Effector CD4-positive, alpha-beta T cell (primary cell): Measurements from ENCODE around the gene GMDS.

Source experiments
- DNase-seq: peaks from one replicate; pipeline ENCODE4 v3.0.0-alpha.2; 2020

GMDS gene

GRCh38 chr6:1606780-1607515 is 638.5 kb downstream of the GMDS start:
- DNase-seq: no peak

DNA sequence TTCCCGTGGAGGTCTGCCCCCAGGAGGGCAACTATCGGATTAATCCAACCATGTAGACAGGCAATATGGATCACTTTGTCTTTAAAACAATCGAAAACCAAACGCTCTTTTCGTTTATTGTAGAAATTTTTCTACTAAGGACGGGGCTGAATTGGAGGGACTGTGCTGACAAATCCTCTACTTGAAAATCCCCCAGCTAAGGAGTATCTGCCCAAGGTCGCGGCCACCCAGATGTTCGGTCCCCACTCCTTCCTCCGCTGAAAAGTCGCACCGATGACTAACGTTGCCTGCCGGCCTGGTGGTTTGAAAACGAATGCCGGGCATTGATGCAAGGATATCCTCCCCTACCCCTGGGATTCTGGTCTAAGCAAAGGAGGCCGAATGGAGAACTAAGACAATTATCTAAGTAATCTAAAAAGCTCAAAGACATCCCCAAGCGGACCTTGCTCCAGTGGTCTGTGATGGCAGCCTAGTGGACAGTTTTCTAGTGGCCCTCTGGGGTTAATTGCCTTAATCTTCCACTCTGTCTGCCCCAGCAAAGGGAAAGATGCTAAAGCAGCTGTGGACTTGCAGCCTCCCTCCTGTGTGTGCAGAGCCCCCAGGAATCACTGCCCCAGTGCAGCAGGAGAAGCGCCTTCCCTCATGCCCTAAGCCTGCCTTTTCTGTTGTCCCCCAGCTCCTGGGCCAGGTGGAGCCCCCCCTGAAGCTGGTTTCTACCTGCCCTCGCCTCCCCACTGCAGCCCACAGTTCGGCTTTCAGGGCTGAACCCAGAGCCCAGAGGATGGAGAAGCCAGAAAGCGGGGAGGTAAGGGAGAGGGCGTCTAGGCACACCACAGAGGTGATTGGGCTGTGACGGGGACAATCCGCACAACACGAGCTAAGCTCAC is 639.3 kb downstream of the GMDS start:
- no peak for DNase-seq

DNA sequence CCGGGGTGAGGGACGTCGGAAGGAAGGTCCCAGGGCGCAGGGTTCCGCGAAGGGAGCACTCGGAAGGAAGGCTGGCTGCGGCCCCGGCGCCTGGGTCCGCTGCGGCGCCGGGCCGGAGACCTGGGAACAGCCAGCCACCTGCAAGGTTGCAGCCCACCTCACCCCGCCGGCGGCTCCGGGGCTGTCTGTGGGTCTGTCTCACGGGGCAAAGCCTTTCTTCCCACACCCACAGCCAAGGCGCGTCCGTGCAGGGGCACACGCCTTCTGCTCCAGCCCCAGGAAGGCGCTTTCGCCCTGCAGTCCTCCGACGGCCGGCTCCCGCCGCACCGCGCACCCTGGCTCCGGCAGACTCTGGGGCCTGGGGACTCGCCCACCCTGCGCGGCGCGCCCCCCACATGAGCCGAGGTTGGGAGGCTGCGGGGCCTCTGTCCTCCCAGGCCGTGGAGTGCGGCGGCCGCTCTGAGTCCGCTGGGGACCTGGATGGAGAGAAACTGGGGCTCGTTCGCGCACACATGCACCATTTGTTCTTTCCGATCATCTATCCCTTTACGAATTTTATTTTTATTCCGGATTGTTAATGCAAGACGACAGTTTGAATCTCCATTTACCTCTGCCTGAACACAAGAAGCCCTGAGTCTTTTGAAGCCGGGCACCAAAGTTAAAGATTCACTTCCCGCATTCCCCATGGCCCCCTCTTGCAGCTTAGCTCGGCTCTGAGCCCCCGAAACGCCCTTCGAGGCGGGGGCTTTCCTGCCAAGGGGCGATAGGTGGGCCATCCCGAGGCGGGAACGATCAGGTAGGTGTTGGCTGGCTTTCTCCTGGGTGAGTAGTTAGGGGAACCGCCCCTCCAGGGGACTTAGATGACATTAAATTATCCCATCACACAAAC is 640.2 kb downstream of the GMDS start:
- DNase-seq: no peak

- peak; percentile 52 for DNase-seq
Observed at GRCh38 chr6:1604158-1605003, 641.0 kb downstream of the GMDS start.

- DNase-seq: no peak
Observed at GRCh38 chr6:1603708-1604107, 641.7 kb downstream of the GMDS start.

DNA sequence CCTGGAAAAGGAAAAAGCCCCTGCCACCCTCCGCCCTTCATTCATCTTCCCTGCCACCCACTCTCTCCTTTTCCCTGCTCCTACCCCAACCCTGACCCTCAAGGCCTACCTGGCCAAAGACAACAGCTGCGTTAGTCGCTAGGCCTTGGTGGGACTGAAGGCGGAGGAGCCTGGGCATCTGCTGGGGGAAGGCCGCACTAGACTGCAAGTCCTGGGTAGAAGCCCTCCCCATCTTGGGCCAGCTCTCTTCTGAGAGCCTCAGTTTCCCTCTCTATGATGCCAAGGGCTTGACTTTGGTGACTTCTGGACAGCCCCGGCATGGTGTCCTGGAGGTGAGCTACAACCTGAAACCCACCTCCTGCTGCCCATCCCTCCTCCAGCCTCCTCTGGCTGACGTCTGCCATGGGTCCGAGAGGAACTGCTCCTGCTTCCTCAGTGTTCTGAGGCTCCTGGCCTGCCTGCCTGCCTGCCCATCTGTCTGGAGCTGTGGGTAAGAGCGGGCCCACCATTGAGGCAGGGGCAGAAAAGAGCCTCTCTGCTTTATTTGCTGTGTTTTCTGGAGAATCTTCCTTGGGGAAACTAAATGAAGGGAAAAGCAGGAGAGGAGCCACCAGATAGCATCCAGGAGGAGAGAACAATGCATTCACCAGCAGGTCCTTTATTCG is 643.2 kb downstream of the GMDS start:
- no peak for DNase-seq

DNA sequence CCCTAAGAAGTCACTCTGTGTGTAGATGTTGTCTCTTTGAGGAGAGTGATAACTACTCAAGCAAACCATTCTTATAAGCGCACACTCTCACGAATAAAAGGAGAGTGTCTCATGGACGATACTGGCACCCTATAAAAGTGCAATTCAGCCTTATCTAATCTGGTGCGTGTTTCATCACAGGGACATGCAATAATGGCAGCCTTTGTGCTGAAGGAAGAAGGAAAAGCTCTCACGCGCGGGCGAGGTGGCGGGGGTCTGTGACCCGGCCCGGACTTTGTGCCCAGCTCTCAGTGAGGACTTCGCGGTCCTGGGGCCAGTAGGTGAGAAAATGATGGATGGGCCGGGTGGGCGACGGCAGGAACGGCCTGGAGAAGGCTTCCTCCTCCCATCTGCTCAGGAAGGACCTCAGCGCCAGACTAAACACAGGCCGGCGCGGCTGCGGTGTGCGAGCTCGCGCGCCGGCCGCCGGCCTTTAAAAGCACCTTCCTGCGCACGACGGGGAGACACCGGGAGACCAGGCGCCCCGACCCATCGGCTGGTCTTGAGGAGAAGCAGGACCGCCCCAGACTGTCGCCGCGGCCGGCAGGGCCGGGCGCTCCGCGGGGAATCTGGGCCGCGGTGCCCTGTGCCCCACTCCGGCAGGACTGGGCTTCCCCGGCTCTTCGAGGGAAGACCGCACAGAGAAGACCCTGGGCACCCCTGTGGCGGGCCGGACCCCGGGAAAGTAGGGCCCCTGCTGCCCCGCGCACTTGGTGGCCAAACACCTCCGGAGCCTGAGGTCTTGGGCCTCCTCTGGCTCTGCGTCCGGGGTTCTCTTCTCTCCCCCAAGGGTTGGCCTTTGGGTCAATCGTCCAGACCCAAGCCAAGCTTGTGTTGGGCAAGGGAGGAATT is 644.0 kb downstream of the GMDS start:
- DNase-seq: no peak

DNA sequence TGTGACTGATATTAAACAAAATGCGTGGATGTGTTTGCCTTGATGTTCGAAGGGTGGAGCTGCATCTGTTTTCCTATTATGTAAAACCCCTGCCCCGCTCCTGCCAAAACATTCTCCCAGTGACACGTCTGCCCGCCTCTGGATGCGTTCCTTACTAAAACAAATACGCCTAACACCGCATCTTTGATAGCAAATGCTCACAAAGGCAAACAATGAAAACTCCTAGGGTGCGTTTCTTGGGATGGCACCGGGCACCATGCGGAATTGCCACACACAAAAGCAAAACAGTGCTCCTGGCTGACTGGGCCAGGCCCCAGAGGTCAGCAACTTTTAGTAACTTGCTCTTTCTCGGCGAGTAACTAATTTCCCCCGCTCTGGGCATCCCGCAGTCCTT is 644.6 kb downstream of the GMDS start:
- DNase-seq: no peak

DNA sequence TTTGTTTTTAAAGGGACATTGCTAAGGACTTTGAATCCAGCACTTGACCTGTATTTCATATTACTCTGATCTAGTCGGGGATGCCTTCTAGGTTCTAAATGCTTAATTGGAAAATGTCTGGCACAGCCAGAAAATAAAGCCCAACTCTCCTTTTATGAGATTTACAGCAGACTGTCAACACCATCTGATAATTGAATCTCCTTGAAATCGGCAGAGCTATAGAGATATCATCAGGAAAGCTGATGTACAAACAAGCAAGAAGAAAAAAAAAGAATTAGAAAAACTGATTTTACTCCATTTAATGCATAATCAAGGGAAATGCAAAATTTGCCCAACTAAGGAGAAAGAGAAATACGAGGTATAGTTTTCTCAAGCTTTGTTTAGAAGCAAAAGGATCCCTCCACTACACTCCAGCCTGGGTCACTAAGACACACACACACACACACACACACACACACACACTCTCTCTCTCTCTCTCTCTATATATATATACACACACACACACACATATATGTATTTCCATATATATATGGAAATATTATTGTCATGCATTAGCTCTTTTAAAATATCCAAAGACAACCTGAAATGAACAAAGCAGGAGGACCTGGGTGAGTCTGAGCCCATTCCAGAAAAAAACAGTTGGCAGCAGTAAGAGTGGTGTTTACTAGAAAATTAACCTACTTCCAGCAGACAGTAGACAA is 645.2 kb downstream of the GMDS start:
- no peak for DNase-seq

- DNase-seq: no peak
Observed at GRCh38 chr6:1599469-1599868, 645.9 kb downstream of the GMDS start.

DNA sequence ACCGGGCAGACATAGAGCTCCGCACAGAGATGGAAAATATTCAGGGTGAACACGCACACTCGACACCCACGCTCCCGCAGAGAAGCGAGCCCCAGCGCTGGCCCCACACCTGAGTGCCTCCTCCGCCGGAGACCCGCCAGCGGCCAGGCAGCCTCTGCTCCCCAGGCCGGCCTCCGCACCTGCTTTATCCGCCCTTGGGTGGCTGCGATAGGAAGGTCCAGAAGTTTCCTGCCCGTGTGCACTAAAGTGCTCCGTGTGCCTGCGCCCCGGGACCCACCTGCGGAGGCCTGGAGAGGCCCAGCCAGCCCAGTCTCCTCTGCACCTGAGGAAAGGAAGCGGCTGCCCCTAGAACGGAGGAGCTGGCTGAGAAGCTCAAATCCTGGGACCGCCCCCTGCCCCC is 646.5 kb downstream of the GMDS start:
- DNase-seq: no peak

GRCh38 chr6:1598433-1598832 is 647.0 kb downstream of the GMDS start:
- no peak for DNase-seq

GRCh38 chr6:1597924-1598323 is 647.5 kb downstream of the GMDS start:
- no peak for DNase-seq

- no peak for DNase-seq
Observed at GRCh38 chr6:1597121-1597744, 648.2 kb downstream of the GMDS start.

- DNase-seq: peak; percentile 49
Observed at GRCh38 chr6:1596088-1596852, 649.1 kb downstream of the GMDS start.

DNA sequence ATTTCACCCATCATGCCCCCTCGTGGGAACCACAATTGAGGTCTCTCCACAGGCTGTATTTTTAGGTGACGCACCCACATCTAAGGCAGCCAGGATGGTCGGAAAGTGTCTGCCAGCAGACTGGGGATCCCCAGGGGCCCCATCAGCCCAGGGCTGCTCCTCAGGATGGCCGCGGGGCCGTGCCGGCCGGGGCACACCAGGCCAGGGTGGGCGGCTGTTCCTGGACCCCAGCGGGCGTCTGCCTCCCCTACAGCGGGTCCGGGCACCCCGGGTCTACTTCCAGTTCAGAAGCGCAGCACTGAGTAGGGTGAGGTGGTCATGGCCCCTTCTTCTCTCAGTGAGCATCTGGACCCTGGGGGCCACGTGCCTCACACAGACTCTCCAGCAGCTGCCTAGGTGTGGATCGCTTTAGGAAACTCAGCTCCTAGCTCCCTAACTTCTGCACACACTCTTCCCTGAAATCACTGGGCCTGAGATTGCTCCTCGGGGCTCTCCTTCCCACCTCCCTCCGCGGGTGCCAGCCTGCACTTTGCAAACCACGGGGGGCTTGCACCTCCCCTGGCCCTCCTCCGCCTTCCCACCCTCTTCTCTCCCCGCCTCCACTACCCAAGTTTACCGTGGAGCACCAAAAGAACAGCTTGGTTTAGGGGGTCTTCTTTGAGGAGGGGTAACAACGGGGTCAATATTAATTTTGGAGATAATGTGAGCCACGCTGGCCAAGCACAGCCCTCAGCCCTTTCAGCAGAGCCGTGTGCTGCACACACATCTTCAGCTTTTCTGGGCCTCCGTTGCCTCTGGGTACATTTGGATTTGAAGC is 649.9 kb downstream of the GMDS start:
- no peak for DNase-seq

DNA sequence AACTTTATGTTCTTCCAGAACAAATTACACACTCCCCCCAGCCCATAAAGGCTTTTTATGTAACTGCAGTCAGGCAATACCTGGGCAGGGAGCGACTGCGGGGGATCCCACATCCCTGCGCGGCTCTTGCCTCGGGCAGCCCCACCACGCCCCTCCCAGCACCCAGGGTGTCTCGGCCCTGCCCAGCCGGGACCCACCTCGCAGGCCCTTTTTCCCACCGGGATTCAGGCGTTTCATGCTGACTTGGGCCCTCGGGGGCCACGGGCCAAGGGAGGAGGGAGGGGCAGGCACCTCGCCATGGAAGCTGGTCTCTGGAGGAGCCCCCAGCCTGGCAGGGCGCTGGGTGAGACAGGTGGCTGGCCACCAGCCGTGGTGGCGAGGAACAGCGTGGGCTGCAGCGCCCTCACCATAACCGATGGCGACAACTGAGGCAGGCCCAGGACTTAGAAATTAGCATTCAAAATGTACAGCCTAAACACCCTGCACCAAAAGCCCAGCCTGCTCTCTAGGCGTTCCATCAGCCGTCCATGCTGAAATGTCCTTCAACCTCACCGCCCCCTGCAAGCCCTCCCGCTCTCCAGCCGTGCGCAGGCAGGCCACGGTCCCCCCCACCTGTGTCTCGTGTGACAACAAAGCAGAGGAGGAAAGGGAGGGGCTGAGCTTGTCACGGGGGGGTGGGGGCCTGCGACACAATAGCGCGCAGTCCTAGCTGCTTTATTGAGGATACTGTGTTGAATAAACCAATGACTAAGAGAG is 650.8 kb downstream of the GMDS start:
- no peak for DNase-seq
